ENCODE data around the gene ABHD2.

Gene ABHD2

DNA sequence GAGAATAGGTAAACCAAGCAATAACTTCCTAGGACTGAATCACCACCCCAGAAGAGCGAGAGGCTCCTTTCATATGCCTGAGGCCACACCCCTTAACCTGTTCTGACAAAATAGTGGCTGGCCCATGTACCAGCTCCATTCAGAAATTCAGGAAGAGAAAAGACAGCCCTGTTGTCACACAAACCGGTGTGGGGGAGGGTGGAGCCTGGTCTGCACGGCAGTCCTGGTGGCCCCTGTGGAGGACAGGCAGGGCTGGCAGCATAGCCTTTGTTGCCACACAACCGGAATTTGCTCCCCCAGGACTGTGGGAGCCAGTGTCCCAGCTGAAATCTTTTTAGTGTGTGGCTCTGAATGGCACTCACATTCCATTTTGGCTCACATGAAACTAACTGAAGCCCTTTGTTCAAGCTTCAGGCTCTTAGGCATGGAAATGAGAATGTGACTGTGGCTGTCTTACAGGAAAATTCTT lies 109.3 kb downstream of the ABHD2 start:
- DNase-seq: no peak

DNA sequence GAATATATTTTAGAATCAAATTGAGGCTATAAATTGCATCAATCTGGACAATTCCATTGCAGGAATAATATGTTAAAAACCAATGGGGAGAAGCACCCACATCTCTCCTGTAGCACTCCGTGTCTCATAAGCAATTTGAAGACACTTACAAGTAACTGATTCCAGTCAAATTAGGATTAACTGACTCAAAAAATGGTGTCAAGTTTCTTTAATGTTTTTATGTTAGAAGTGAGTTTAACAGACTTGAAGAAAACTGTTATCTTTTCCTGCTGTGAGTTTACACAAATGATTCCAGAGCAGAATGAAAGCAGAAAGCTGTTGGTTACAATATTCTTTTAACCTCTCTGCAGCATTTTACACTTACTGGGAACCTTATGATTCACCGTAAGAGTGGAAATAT lies 109.9 kb downstream of the ABHD2 start:
- no peak for DNase-seq

DNA sequence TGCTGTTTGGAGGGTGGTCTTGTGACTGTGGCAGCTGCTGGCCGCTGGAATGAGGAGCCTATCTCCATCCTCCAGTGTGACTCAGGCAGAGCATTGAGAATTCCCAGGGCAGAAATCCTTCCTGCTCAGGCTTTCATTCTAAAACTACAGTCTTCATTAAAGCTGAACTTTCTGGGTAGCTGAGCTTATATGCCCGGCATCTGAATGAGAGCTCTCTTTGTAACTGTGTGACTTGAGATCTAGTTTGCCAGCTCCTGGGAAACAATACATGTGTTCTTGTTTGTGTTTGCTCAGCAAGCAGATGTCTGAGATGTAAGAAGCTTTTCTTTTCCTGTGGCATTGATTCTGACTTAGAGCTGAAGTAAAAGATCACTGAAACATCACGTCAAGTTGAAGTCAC lies 110.7 kb downstream of the ABHD2 start:
- no peak for DNase-seq

- DNase-seq: no peak
These were observed 111.5 kb downstream of the ABHD2 start for GRCh38 chr15:89199746-89200145.

DNA sequence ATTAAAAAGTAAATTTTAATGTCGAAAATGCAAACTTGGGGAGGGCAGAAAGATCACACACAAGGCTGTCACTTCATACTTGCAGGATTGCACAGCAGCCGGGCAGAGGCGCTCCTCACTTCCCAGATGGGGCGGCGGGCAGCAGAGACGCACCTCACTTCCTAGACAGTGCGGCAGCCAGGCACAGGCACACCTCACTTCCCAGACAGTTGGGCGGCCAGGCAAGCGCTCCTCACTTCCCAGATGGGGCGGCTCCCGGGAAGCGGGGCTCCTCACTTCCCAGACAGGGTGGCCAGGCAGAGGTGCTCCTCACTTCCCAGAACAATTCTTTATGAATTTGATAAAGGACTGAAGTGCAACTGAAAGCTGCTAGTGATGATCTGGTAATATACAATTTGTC lies 111.9 kb downstream of the ABHD2 start:
- DNase-seq: no peak

DNA sequence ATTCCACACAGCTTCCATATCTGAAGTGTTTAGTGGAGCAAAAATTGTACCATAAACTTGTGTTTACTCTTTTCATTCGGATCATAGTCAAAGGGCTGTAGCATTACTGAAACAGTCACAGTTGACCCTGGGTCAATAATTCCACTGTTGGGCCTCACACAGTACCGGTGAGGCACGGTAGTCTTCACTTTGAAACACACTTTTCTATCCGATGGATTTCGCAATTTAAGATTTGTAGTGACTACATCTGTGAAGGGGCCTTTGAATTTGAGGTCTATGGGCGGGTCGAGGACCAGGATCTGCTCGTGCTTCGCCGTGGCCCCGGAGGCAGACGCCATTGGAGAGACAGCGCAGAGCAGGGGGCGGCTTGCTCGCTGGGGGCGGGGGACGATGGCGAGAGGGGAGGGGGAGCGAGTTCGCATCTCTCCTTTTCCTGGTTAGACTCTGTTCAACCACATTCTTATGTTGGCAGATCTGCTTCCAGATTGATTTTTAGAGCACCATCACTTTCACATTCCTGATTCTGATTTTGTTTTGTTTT lies 113.3 kb downstream of the ABHD2 start:
- DNase-seq: no peak

DNA sequence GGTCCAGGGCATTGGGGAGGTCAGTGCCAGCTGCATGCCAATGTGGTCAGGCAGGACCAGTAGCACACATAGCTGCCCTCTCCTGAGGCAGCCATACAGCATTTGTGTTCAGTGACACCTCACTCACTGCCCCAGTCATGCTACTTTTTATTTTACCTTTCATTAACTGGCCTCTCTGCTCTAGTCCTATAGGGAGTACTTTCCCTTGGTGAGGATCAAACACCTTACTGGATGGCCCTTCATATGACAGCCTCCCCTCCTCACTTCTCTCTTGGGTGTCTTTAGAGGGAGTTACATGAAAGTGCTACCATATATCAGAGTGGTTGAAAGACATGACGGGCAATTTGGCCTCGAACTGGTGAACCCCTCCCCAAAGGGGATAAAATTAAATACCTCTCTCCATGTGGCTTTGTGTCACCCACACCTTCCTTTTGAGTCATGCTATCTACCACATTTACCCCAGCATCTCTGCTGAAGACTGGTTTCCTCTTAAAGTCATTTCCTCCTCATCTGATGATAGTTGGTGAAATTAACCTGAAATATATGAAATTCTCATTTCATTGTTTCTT lies 115.5 kb downstream of the ABHD2 start:
- DNase-seq: no peak

GRCh38 chr15:89205991-89206585 lies 117.8 kb downstream of the ABHD2 start:
- peak; percentile 10 for DNase-seq

DNA sequence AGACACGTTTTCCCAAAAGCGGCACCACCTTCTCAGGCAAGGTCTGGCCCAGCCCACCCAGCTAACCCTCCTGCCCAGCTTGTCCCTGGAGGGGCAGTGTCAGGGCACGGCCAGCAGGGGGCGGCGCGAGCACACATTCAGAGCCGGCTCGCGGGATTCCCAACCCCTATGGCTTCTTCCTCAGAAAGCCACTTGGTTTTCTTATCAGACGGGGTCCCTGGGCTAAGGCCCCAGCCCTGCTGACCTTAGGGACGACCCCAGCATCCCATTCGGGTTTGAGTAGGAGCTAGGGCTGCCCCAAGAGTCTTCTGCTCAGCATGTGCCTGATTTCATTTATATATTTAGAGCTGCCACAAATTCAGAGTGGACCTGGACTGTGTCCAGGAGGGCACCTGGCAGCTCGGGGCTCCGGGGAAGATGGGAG lies 118.7 kb downstream of the ABHD2 start:
- DNase-seq: peak; percentile 72

DNA sequence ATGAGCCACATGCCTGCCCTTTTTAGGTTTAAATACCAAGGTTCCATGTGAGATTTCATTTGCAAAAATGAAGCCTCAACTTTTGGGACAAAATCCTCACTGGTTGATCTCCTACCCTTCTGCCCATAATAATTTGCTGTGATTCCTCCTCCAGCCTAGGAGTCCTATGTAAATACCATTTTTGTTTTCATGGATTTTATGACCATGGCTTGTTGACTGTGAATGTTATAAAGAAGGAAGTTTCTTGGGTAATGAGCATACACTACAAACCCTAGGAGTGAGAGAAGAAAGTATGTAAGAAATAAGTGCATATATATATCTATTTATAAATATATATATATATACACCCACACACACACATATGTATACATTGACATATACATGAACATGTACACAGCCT lies 120.0 kb downstream of the ABHD2 start:
- no peak for DNase-seq

- no peak for DNase-seq
These were observed 120.8 kb downstream of the ABHD2 start for GRCh38 chr15:89209057-89209456.

DNA sequence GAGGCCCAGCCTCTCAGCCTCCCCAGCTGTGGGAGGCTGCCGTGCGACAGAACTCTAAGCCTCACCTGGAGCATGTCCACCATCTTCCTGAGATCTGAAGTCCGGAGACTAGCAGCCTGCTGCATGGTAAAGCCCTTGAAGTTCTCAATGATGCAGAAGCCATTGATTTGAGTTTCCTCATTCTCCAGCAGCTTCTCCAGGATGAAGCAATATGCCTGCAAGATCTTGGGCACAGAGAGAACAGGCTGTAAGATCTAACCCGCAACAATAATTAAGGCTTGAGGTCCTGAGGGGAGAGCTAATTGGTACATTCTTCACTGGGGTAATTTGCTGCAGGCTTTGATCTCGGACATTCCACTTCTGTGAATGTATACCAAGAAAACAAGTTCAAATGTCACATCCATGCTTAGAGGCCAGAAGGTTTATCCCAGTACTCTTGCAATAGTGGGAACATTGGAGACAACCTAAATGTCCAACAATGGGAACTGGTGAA lies 123.5 kb downstream of the ABHD2 start:
- no peak for DNase-seq

- no peak for DNase-seq
These were observed 127.4 kb downstream of the ABHD2 start for GRCh38 chr15:89215627-89216026.

DNA sequence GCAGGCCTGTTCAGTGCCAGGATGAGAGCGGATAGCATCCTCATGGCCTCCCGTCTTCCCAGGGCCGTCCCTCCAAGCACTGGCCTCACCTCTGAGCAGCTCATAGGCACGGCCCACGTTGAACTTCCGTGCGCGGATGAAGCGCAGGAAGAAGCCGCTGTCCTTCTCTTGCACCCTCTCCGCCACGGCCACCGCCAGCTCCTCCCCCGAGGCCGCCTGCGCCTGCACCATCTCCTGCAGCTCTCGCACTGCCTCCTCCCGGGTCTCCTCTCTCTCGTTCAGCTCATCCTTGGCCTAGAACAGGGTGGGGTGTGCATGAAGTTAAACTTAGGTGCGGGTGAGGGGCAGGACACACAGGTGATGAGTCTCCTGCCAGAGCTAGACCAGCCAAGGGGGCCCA lies 128.8 kb downstream of the ABHD2 start:
- DNase-seq: no peak

DNA sequence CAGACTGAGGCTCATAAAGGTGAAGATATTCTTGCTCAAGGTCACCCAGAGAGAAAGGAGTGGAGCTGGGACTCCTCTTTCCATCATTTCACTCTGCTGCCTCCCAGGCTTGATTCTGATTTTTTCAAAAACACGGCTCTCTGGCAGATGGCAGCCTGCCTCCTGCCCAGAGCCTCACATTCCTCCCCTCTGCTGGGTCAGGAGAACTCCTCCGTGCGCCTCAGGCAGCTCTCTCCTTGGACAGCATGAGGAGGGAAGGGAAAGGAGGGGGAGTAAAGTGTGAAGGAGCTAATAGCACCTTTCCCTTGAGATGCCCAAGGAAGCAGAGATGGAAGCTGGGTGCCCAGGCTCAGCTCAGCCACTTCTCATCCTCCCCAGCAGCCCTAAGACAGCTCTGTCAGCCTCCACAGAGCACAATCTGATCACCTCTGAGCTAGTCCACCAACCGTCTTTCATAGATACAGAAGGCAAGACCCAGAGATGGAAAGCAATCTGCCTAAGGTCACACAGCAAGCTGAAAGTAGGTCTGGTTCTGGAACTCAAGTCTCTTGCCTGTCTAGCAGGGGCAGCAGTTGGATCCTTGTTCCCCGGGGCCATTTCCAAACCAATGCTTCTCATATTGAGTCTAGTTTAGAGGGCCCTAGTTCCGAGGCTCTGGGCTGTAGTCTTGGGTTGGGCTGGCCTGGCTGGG lies 129.6 kb downstream of the ABHD2 start:
- no peak for DNase-seq

DNA sequence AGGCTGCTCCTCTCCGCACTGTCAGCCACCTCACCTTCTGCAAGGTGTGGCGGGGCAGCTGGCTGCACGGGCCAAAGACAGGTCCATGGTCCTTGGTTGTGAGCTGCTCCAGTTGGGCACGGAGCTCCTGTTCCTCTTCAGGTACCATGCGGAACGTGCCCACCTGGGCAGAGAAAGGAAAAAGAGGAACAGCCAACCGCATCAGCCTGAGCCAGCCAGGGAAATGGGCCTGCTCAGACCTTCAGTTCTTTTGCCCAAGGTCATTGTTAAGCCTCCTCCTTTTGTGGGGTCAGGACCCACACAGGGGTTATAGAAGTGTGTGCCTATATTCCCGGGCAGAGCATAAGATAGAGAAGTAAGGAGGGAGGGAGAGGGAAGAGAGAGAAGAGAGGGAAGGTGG lies 130.3 kb downstream of the ABHD2 start:
- DNase-seq: no peak

- no peak for DNase-seq
These were observed 133.3 kb downstream of the ABHD2 start, which contains the start of gene RLBP1 for GRCh38 chr15:89221543-89221942. Gene RLBP1 (minus strand): TSS chr15:89221579. CDS start chr15:89218975, 2,604 bp downstream.

GRCh38 chr15:89225588-89225987 lies 137.3 kb downstream of the ABHD2 start:
- DNase-seq: no peak

GRCh38 chr15:89226359-89227221 lies 138.3 kb downstream of the ABHD2 start:
- peak; percentile 2 for DNase-seq

GRCh38 chr15:89227425-89227824 lies 139.2 kb downstream of the ABHD2 start:
- no peak for DNase-seq

GRCh38 chr15:89230277-89230676 lies 142.0 kb downstream of the ABHD2 start:
- no peak for DNase-seq

- DNase-seq: no peak
These were observed 143.6 kb downstream of the ABHD2 start for GRCh38 chr15:89231832-89232231.
